Measurements from ENCODE around the gene FREY1. TPM values are rescaled to one million over a fixed set of nuclear protein-coding genes. Genes with fewer than 3 reads are reported as not detected.

FREY1 gene
- total RNA-seq, 2 donors from 2014 or later, result 1.3 to 1.9 TPM

- peaks cover 0 to 4% of the 10 kb centered on the region in 2 donors for H3K36me3 Mint-ChIP-seq (ENCODE audit: insufficient read depth in 2 of 2)
- H3K4me3 Mint-ChIP-seq, result no peak overlapping the region
- ATAC-seq (replicated peaks in 1 of 2), result no peak
- peaks cover 13% of the 10 kb centered on the region for H3K27me3 Mint-ChIP-seq (ENCODE audit: low read depth)
- no peak for DNase-seq
- peaks cover 24% of the 10 kb centered on the region for H3K4me1 Mint-ChIP-seq (ENCODE audit: low read depth)
- no peak overlapping the region for H3K27ac Mint-ChIP-seq
- no peaks in the 10 kb centered on the region for H3K9me3 Mint-ChIP-seq
These were observed 18.9 kb upstream of the FREY1 start for GRCh38 chr11:45926001-45926401.

- peaks cover 0 to 4% of the 10 kb centered on the region in 2 donors for H3K36me3 Mint-ChIP-seq (ENCODE audit: insufficient read depth in 2 of 2)
- H3K27ac Mint-ChIP-seq, result no peak overlapping the region
- no peaks in the 10 kb centered on the region for H3K9me3 Mint-ChIP-seq
- H3K4me3 Mint-ChIP-seq, result no peak overlapping the region
- DNase-seq, result no peak
- H3K27me3 Mint-ChIP-seq (ENCODE audit: low read depth), result peaks cover 13% of the 10 kb centered on the region
- peaks cover 19% of the 10 kb centered on the region for H3K4me1 Mint-ChIP-seq (ENCODE audit: low read depth)
- ATAC-seq (replicated peaks in 1 of 2), result no peak
These were observed 18.5 kb upstream of the FREY1 start for GRCh38 chr11:45925550-45925949.

- no peak overlapping the region for H3K27ac Mint-ChIP-seq
- peaks cover 0 to 4% of the 10 kb centered on the region in 2 donors for H3K36me3 Mint-ChIP-seq (ENCODE audit: insufficient read depth in 2 of 2)
- H3K9me3 Mint-ChIP-seq, result no peaks in the 10 kb centered on the region
- ATAC-seq (replicated peaks in 1 of 2), result no peak
- no peak for DNase-seq
- H3K4me3 Mint-ChIP-seq, result no peak overlapping the region
- peaks cover 13% of the 10 kb centered on the region for H3K27me3 Mint-ChIP-seq (ENCODE audit: low read depth)
- peaks cover 13% of the 10 kb centered on the region for H3K4me1 Mint-ChIP-seq (ENCODE audit: low read depth)
These were observed 17.9 kb upstream of the FREY1 start for GRCh38 chr11:45924927-45925326.

GRCh38 chr11:45924036-45924915 lies 17.2 kb upstream of the FREY1 start:
- DNase-seq (no peak), ATAC-seq (replicated peaks in 1 of 2) (no peak)
- Mint-ChIP-seq H3K36me3 (ENCODE audit: insufficient read depth in 2 of 2) (peaks cover 0 to 4% of the 10 kb centered on the region in 2 donors), H3K4me1 (ENCODE audit: low read depth) (peaks cover 9% of the 10 kb centered on the region), H3K4me3 (peak overlapping the region; percentile 10 to 69), H3K27me3 (ENCODE audit: low read depth) (peaks cover 13% of the 10 kb centered on the region), H3K27ac (peak overlapping the region; percentile 72), H3K9me3 (no peaks in the 10 kb centered on the region)

- H3K36me3 Mint-ChIP-seq (ENCODE audit: insufficient read depth in 2 of 2), result peaks cover 0 to 6% of the 10 kb centered on the region in 2 donors
- peak within 1 kb of the TSS; percentile 82 to 89 for H3K4me3 Mint-ChIP-seq
- no peaks in the 10 kb centered on the region for H3K9me3 Mint-ChIP-seq
- peaks cover 13% of the 10 kb centered on the region for H3K27me3 Mint-ChIP-seq (ENCODE audit: low read depth)
- no peak within 1 kb of the TSS for H3K27ac Mint-ChIP-seq
- DNase-seq (peak in 1 of 2 donors; percentile 30), ATAC-seq (replicated peaks in 1 of 2) (no peak)
- H3K4me1 Mint-ChIP-seq (ENCODE audit: low read depth), result peaks cover 13% of the 10 kb centered on the region
These were observed 15.5 kb upstream of the FREY1 start, which contains the start of gene LARGE2 for GRCh38 chr11:45922425-45923082. TSS of gene LARGE2 (plus strand) at chr11:45922656. CDS start at chr11:45922883, 227 bp downstream.

GRCh38 chr11:45921561-45922424 lies 14.7 kb upstream of the FREY1 start:
- Mint-ChIP-seq H3K4me3 (peak overlapping the region; percentile 56 to 73), H3K27ac (no peak overlapping the region), H3K27me3 (ENCODE audit: low read depth) (peaks cover 13% of the 10 kb centered on the region), H3K4me1 (ENCODE audit: low read depth) (peaks cover 17% of the 10 kb centered on the region), H3K9me3 (no peaks in the 10 kb centered on the region), H3K36me3 (ENCODE audit: insufficient read depth in 2 of 2) (peaks cover 2 to 6% of the 10 kb centered on the region in 2 donors)
- no peak for DNase-seq
- no peak for ATAC-seq (replicated peaks in 1 of 2)

- Mint-ChIP-seq H3K27me3 (ENCODE audit: low read depth) (peaks cover 13% of the 10 kb centered on the region), H3K27ac (no peak overlapping the region), H3K4me3 (peak overlapping the region; percentile 56 to 73), H3K4me1 (ENCODE audit: low read depth) (peaks cover 27% of the 10 kb centered on the region), H3K36me3 (ENCODE audit: insufficient read depth in 2 of 2) (peaks cover 2 to 6% of the 10 kb centered on the region in 2 donors), H3K9me3 (no peaks in the 10 kb centered on the region)
- ATAC-seq (replicated peaks in 1 of 2), result no peak
- no peak for DNase-seq
These were observed 13.7 kb upstream of the FREY1 start for GRCh38 chr11:45920531-45921477.

GRCh38 chr11:45919806-45920530 lies 12.9 kb upstream of the FREY1 start:
- Mint-ChIP-seq H3K27me3 (ENCODE audit: low read depth) (peaks cover 13% of the 10 kb centered on the region), H3K36me3 (ENCODE audit: insufficient read depth in 2 of 2) (peaks cover 4 to 6% of the 10 kb centered on the region in 2 donors), H3K4me3 (peak overlapping the region; percentile 33 to 69)

GRCh38 chr11:45918962-45919675 lies 12.0 kb upstream of the FREY1 start:
- peak overlapping the region; percentile 100 for H3K4me3 Mint-ChIP-seq
- H3K36me3 Mint-ChIP-seq (ENCODE audit: insufficient read depth in 2 of 2), result peaks cover 4 to 6% of the 10 kb centered on the region in 2 donors
- H3K9me3 Mint-ChIP-seq, result no peaks in the 10 kb centered on the region
- DNase-seq, result no peak
- H3K27ac Mint-ChIP-seq, result no peak overlapping the region
- peaks cover 8% of the 10 kb centered on the region for H3K27me3 Mint-ChIP-seq (ENCODE audit: low read depth)
- ATAC-seq (replicated peaks in 1 of 2), result no peak
- H3K4me1 Mint-ChIP-seq (ENCODE audit: low read depth), result peaks cover 33% of the 10 kb centered on the region

More at GRCh38 chr11:45919806-45920530, 12.9 kb upstream of the FREY1 start:
- Mint-ChIP-seq H3K27ac (no peak overlapping the region), H3K9me3 (no peaks in the 10 kb centered on the region), H3K4me1 (ENCODE audit: low read depth) (peaks cover 33% of the 10 kb centered on the region)
- DNase-seq (peak in 1 of 2 donors; percentile 0), ATAC-seq (replicated peaks in 1 of 2) (no peak)

GRCh38 chr11:45918331-45918941 lies 11.4 kb upstream of the FREY1 start:
- H3K36me3 Mint-ChIP-seq (ENCODE audit: insufficient read depth in 2 of 2), result peaks cover 4 to 6% of the 10 kb centered on the region in 2 donors
- no peaks in the 10 kb centered on the region for H3K9me3 Mint-ChIP-seq
- DNase-seq, result peak; percentile 78 to 81
- peaks cover 32% of the 10 kb centered on the region for H3K4me1 Mint-ChIP-seq (ENCODE audit: low read depth)
- H3K27ac Mint-ChIP-seq, result peak overlapping the region; percentile 96
- H3K4me3 Mint-ChIP-seq, result peak overlapping the region; percentile 100
- peak; percentile 38 to 56 for ATAC-seq (replicated peaks in 1 of 2)
- H3K27me3 Mint-ChIP-seq (ENCODE audit: low read depth), result peaks cover 5% of the 10 kb centered on the region
